HT-29 (cell line): Measurements from ENCODE around the gene GRHL3. TPM values are rescaled to one million over a fixed set of nuclear protein-coding genes. Genes with fewer than 3 reads are reported as not detected.
A peak's percentile ranks its signal among the peaks of the same experiment; 100 is the strongest.

Source experiments
- DNase-seq: peaks from one replicate; pipeline ENCODE4 v3.0.0-alpha.2; 2015; ENCODE audit warnings: low spot score
- total RNA-seq: library from RNA; depleted of rRNA; stranded (reverse); fragments of >200 nt; shearing (Covaris generic); gene quantifications from 2 replicates; pipeline ENCODE4 v1.2.3, GENCODE V29; 2014

Gene GRHL3
- total RNA-seq, 1 experiment from 2014 or later = 5.5 TPM

GRCh38 chr1:24317956-24318614 is 1.1 kb upstream of the GRHL3 start:
- no peak for DNase-seq

DNA sequence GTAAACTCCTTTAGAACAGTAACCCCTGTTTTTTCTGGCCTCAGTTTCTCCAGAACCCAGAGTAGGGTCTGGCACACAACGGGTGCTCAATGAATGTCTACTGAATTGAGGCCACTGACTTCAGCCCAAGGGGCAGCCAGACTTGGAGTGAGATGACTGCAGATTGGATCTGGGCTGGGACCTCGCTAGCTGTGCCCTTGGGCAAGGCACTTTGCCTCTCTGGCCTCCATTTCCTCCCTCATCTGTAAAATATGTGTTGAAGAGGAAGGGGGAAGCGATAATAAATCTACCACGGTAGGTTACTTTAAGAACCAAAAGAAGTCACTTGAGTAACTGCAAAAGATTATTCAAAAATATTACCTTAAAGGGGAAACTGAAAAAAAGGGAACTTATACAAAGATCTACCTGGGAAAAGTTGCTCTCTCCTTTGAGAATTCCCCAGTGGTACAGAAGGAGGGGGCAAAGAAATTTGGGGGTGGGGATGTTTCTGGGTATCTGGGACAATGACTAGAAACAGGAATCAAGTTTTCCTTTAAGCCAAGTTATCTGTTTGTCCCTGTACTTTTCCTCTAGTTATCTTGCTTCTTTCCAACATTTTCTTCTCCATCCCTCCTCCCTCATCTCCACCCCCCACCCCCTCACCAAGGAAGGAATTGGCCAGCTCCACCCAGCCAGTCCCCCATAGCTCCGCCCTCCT is 394 bp upstream of the GRHL3 start:
- DNase-seq = no peak

DNA sequence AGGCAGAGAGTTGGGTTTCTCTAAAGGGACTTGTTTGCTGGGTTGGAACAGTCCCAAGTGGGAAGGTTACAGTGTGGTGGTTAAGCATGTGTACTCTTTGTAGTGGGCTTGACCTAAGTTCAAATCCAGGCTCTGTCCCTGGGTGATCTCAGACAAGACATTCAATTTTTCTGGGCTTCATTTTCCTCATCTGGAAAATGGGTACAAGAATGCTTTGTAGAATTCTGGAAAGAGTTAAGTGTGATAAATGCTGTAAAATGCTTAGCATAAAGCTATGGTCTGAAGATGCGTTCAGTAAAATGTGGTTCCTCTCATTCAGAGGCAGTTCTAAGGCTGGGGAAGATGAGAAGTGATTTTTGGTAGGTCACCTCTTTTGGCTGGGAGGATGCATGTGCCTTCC is 805 bp downstream of the GRHL3 start:
- no peak for DNase-seq

GRCh38 chr1:24321126-24321525 is 2.0 kb downstream of the GRHL3 start:
- DNase-seq = peak; percentile 16

GRCh38 chr1:24321697-24322469 is 2.7 kb downstream of the GRHL3 start:
- peak; percentile 93 for DNase-seq

DNA sequence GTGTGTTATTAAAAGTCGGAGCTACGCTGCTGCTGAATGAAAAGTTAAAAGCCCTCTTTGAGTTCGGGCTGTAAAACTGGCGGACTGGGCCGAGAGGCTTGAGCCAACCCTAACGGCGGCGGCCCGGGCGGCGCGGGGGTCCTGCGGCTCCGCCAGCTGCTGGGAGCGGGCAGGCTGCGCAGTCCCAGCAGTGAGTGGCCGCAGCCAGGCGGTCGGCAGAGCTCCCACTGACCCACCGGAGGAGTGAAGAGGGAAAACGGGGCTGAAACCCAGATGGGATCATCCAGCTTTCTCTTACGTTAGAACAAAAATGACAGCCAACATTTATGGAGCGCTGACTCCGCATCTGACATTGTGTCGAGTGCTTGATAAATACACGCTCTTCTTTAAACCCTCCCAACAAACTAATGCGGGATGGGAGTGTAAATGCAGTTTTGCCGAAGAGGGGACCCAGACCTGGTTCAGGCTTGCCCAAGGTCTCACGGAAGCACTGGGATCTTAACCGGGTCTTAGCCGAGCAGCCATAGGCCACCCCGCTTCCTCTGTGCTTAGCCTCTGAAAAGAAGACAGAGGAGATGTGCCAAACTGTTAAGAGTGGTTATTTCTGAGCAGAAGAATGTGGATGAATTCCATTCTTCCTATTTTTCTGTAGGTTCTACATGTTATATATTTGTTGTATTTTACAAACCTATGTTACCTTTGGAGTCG is 3.5 kb downstream of the GRHL3 start:
- no peak for DNase-seq

- DNase-seq = peak; percentile 53
These were observed 4.1 kb downstream of the GRHL3 start for GRCh38 chr1:24323281-24323680.

GRCh38 chr1:24324903-24325302 is 5.7 kb downstream of the GRHL3 start:
- no peak for DNase-seq

GRCh38 chr1:24325587-24326449 is 6.7 kb downstream of the GRHL3 start:
- peak; percentile 75 for DNase-seq

DNA sequence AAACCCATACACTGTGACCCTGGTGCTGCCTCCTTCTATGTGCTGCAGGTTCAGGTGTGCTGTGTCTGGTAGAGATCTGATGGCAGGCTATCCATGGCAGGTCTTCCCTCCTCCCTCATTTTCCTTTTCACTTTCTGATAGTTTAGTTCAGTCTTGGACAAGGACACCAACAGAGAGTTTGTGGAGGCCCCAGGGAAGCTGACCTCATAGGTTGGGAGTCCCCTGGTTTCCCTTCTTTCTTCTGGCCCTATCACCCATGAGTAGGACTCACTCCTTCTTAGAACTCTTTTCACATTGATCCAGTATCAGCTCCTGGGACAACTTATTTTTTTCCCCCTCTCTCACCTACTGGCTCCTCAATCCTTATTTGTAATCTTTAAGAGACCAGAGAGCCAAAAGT is 8.3 kb downstream of the GRHL3 start:
- no peak for DNase-seq

DNA sequence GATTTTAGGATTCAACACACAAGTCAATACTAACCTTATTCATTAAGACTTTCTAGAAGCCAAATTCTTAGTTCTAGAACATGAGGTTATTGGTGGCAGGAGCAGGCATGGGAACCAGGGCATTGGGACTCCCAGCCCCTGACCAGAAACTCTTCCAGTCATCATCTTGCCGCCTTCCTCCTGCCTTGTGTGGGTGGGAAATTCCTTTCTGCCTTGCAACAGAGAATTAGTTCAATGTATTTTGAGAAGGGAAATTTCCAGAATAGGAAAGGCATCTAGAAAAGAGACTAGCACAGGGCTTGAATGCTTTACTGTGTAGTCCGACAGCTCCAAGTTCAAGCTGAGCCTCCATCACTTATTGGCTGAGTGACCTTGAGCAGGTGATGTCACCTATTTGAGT is 8.7 kb downstream of the GRHL3 start:
- no peak for DNase-seq

DNA sequence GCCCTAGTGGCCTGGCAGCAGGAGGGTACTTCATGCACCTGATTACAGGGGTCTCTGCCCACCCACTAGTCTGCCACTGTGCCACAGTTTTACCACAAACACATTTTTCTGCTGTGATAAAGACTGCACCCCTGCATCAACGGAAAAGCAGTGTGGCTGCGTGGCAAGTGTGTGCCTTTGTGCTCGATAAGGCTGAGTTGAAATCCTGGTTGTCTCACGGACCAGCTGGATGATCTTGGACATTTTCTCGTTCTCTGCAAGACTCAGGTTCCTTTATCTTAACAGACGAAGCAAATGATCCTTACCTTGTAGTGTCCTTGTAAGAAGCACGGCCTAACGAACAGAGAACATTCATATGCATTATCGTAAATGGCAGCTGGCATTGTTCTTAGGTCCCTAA is 10.2 kb downstream of the GRHL3 start:
- no peak for DNase-seq

GRCh38 chr1:24329797-24330543 is 10.8 kb downstream of the GRHL3 start:
- no peak for DNase-seq

GRCh38 chr1:24331961-24332673 is 13.0 kb downstream of the GRHL3 start:
- DNase-seq = no peak

- DNase-seq = no peak
These were observed 16.9 kb downstream of the GRHL3 start for GRCh38 chr1:24336075-24336474.

DNA sequence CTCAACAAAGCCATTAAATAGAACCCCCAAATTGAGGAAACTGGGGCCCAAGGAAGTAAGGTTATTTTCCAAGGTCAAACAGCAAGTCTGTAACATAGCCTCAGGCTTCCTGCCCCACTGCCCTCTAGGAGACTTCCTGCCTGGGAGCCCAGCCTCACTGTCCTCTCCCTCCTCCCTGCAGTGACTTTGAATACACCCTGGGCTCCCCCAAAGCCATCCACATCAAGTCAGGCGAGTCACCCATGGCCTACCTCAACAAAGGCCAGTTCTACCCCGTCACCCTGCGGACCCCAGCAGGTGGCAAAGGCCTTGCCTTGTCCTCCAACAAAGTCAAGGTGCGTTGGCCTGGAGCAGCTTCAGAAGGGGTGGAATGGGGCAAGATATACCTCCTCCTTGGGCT is 18.3 kb downstream of the GRHL3 start:
- no peak for DNase-seq

GRCh38 chr1:24338447-24338846 is 19.3 kb downstream of the GRHL3 start:
- no peak for DNase-seq

DNA sequence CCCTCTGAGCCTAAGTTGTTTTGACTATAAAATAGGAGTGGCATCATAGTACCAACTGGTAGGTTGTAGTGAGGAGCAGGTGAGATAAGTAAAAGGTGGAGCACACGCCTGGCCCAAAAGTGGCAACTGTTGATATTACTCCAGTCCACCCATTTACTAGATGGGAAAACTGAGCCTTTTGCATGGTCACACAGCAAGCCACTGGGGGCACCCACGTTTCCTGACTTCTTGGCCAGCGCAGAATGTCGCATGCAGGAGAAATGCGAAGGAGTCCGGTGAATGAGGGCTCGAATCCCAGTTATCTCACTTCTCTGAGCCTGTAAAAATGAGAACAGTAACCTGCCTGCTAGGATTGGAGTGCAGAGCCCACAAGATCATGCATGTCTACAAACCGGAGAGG is 20.8 kb downstream of the GRHL3 start:
- no peak for DNase-seq

DNA sequence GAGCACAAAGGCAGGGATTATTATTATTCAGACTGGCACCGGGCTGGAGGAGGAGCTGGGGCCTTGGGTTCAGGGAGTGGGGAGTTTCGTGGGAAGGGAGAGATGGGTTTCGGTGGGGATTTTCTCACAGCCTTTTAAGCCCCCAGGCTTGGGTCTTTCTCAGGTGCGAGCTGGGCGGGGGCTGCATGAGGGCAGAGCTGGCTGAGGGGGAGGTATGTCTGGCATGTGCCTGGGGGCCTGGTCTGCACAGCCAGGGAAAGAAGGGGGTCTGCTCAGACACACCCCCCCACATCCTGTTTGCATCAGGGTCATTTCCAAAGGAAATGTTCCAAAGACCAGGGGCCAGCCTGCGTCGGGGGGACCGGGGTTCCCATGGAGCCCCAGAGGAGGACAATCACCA is 21.6 kb downstream of the GRHL3 start:
- DNase-seq = no peak

GRCh38 chr1:24341260-24341659 is 22.1 kb downstream of the GRHL3 start:
- no peak for DNase-seq
